CD4-positive, CD25-positive, alpha-beta regulatory T cell (primary cell): ENCODE measurements around the gene CFAP221. TPM values are rescaled to one million over a fixed set of nuclear protein-coding genes. Genes with fewer than 3 reads are reported as not detected.

Experiments used
- ATAC-seq, 2 donors: fragments of 150-1000 bp; cut with Tn5 transposase; one replicate each; pipeline ENCODE4 v1.10.0; 2021; ENCODE audit warnings: low read depth in 2 of 2, moderate number of reproducible peaks in 2 of 2, moderate library complexity in 1 of 2
- DNase-seq, 3 donors: peaks; one replicate each; pipeline versions ENCODE4 v3.0.0 to v3.0.0-alpha.2; 2012 to 2022; ENCODE audit warnings: mixed read lengths in 1 of 3
- H3K27ac ChIP-seq: one replicate; pipeline ENCODE4 v1.7.0; 2013; ENCODE audit warnings: mild to moderate bottlenecking, low read length; ENCODE audit not compliant: insufficient read depth, poor library complexity, severe bottlenecking
- H3K27me3 ChIP-seq: one replicate; pipeline ENCODE4 v1.7.0; 2013; ENCODE audit warnings: low read length; ENCODE audit not compliant: control insufficient read depth, insufficient read depth
- H3K36me3 ChIP-seq: one replicate; pipeline ENCODE4 v1.7.0; 2013; ENCODE audit warnings: mild to moderate bottlenecking, low read length, moderate library complexity; ENCODE audit not compliant: control insufficient read depth, insufficient read depth
- H3K4me1 ChIP-seq: 2 replicates; pipeline ENCODE4 v1.7.0; 2013; ENCODE audit warnings: mild to moderate bottlenecking, low read length; ENCODE audit not compliant: insufficient read depth, control insufficient read depth, poor library complexity, severe bottlenecking
- H3K4me3 ChIP-seq: one replicate; pipeline ENCODE4 v1.7.0; 2013; ENCODE audit warnings: low read depth, mild to moderate bottlenecking, low read length, moderate library complexity
- H3K9me3 ChIP-seq, 2 experiments: 1 replicate in 1 of 2; 2 replicates in 1 of 2; pipeline ENCODE4 v1.7.0; 2013; ENCODE audit warnings: low read length in 2 of 2, mild to moderate bottlenecking in 1 of 2, moderate library complexity in 1 of 2; ENCODE audit not compliant: control insufficient read depth in 2 of 2
- H3K27ac Mint-ChIP-seq, 3 donors: one replicate each; pipeline ENCODE4 v1.8.0; 2020 to 2022; ENCODE audit warnings: mild to moderate bottlenecking in 3 of 3, mixed read lengths in 3 of 3, moderate library complexity in 2 of 3
- H3K27me3 Mint-ChIP-seq: one replicate; pipeline ENCODE4 v1.8.0; 2022; ENCODE audit warnings: mild to moderate bottlenecking, mixed read lengths
- H3K36me3 Mint-ChIP-seq: one replicate; pipeline ENCODE4 v1.8.0; 2020; ENCODE audit warnings: mixed read lengths
- H3K4me1 Mint-ChIP-seq, 4 donors: one replicate each; pipeline ENCODE4 v1.8.0; 2020 to 2022; ENCODE audit warnings: mixed read lengths in 4 of 4, mild to moderate bottlenecking in 1 of 4
- H3K4me3 Mint-ChIP-seq, 4 donors: one replicate each; pipeline ENCODE4 v1.8.0; 2020 to 2022; ENCODE audit warnings: mild to moderate bottlenecking in 4 of 4, mixed read lengths in 4 of 4, moderate library complexity in 3 of 4
- H3K9me3 Mint-ChIP-seq, 7 donors: one replicate each; pipeline ENCODE4 v1.8.0; 2020 to 2022; ENCODE audit warnings: mixed read lengths in 7 of 7, mild to moderate bottlenecking in 3 of 7, moderate library complexity in 2 of 7
- polyA plus RNA-seq, 4 donors: library from polyadenylated mRNA; unstranded; fragments of 300-500 nt; fragmentation: Illumina TruSeq; gene quantifications; one replicate each; pipeline ENCODE4 v1.2.3, GENCODE V29; 2021
- total RNA-seq: library from RNA; stranded (reverse); gene quantifications from one replicate; pipeline ENCODE4 v1.2.3, GENCODE V29; 2022

CFAP221 gene
- total and polyA plus RNA-seq, 5 donors from 2014 or later = not detected

DNA sequence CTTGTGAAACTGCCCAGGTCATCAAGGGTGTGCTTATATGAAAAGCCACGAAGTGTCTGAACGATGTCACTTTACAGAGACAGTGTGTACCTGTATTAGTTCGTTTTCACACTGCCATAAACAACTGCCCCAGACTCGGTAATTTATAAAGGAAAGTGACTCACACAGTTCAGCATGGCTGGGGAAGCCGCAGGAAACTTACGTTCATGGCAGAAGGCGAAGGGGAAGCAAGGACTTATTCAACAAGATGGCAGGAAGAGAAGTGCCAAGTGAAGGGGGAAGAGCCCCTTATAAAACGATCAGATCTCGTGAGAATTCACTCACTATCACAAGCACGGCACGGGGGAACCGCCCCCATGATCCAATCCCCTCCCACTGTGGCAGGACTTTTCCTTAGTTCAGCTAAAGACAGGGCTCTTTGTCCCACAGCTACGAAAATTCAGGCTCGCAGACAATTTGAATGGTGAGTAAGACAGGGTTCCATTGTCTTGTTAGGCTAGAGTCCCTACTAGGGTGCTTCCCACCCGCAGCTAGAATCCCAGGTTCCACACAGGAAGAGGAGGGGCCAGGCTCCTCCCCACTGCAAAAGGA, 154.9 kb downstream of the CFAP221 start:
- H3K27ac ChIP-seq = no peak overlapping the region
- Mint-ChIP-seq H3K4me3 (no peak overlapping the region), H3K27ac (no peak overlapping the region), H3K27me3 (peaks cover 17% of the 10 kb centered on the region), H3K4me1 (peaks cover 0 to 48% (median 15%) of the 10 kb centered on the region in 4 donors), H3K36me3 (no peaks in the 10 kb centered on the region), H3K9me3 (no peaks in the 10 kb centered on the region)
- DNase-seq = no peak
- H3K36me3 ChIP-seq = no peaks in the 10 kb centered on the region
- no peaks in the 10 kb centered on the region for H3K27me3 ChIP-seq
- H3K9me3 ChIP-seq = no peaks in the 10 kb centered on the region
- no peak for ATAC-seq
- H3K4me1 ChIP-seq = peaks cover 10% of the 10 kb centered on the region
- no peak overlapping the region for H3K4me3 ChIP-seq

DNA sequence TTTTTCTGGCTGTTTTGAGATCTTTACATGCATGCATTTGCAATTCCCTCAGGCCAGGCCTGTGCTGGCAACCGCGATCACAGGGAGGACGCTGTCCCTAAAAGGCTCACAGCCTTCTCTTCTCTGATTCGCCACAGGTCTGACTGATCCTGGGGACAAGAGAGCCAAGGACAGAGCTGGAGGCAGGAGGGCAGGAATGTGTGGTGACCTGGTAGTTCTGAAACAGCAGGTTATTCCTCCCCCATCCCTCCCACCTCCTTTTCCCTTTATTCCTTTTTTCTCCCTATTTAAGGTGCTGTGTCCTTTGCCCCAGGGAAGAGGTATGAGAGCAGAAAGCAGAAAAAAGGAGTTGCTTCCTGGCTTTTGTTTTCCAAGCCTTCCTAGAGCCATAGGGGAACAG, 156.6 kb downstream of the CFAP221 start:
- peaks cover 0 to 36% (median 10%) of the 10 kb centered on the region in 4 donors for H3K4me1 Mint-ChIP-seq
- no peak overlapping the region for H3K4me3 ChIP-seq
- no peaks in the 10 kb centered on the region for H3K9me3 ChIP-seq
- DNase-seq = no peak
- H3K27me3 ChIP-seq = no peaks in the 10 kb centered on the region
- no peak overlapping the region for H3K4me3 Mint-ChIP-seq
- H3K27ac Mint-ChIP-seq = no peak overlapping the region
- H3K9me3 Mint-ChIP-seq = no peaks in the 10 kb centered on the region
- peaks cover 7% of the 10 kb centered on the region for H3K36me3 Mint-ChIP-seq
- peaks cover 17% of the 10 kb centered on the region for H3K27me3 Mint-ChIP-seq
- H3K4me1 ChIP-seq = no peaks in the 10 kb centered on the region
- H3K36me3 ChIP-seq = no peaks in the 10 kb centered on the region
- no peak for ATAC-seq
- no peak overlapping the region for H3K27ac ChIP-seq

DNA sequence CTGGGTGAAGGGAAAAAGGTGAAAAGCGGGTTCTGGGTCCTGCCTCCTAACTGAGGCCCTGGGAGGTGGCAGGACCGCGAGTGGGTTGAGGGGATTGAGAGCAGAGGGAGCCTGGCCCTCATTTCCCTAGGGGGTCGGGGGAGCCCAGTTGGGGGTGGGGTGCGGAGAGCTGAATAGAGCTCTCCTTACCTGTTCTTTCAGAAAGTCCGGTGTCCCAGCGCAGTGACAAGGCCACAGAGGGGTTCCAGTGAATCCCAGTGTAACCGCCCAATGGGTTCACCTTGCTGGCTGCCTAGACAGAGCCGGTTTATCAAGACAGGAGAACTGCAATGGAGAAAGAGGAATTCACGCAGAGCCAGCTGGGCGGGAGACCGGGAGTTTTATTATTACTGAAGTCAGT, 157.1 kb downstream of the CFAP221 start:
- Mint-ChIP-seq H3K27ac (peak overlapping the region in 1 of 3 donors; percentile 39), H3K9me3 (no peaks in the 10 kb centered on the region), H3K27me3 (peaks cover 16% of the 10 kb centered on the region), H3K36me3 (peaks cover 7% of the 10 kb centered on the region), H3K4me1 (peaks cover 0 to 31% (median 9%) of the 10 kb centered on the region in 4 donors), H3K4me3 (no peak overlapping the region)
- H3K27ac ChIP-seq = no peak overlapping the region
- DNase-seq (no peak), ATAC-seq (no peak)
- H3K4me1 ChIP-seq = no peaks in the 10 kb centered on the region
- H3K27me3 ChIP-seq = no peaks in the 10 kb centered on the region
- H3K9me3 ChIP-seq = no peaks in the 10 kb centered on the region
- no peak overlapping the region for H3K4me3 ChIP-seq
- H3K36me3 ChIP-seq = no peaks in the 10 kb centered on the region

DNA sequence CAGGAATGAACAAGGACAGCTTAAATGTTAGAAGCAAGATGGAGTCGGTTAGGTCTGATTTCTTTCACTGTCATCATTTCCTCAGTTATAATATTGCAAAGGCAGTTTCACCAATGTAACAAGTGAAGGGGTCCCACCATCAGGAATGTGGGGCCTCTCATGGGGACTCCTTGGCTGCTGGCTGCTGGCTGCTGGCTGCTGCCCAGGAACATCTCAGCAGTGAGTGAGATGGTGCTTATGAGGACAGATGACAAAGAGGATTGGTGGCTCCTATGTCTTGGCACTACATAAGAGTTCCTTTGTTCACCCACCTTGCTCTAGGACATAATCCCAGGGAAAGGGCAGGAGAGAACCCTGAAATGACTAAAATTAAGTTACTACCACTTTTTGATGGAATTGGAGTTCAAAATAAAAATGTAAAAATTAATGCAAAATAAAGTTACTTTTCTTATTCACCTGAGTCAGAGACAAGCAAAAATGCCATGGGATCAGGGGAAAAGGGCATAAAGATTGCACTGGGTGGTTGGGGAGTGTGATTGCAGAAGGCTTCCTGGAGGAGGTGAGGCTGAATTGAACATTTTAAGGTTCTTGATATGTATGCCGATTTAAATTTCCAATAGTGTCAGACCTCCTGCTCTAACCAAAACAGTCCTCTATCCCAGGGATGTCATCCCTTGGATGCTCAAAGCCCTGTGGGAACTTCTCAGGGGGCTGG, 158.1 kb downstream of the CFAP221 start:
- Mint-ChIP-seq H3K36me3 (peaks cover 7% of the 10 kb centered on the region), H3K27ac (no peak overlapping the region), H3K4me3 (peak overlapping the region in 1 of 4 donors; percentile 57), H3K9me3 (no peaks in the 10 kb centered on the region), H3K27me3 (peaks cover 13% of the 10 kb centered on the region), H3K4me1 (peaks cover 0 to 22% (median 8%) of the 10 kb centered on the region in 4 donors)
- H3K36me3 ChIP-seq = no peaks in the 10 kb centered on the region
- no peaks in the 10 kb centered on the region for H3K4me1 ChIP-seq
- DNase-seq (peak in 1 of 3 donors; percentile 6), ATAC-seq (no peak)
- H3K9me3 ChIP-seq = no peaks in the 10 kb centered on the region
- no peak overlapping the region for H3K4me3 ChIP-seq
- H3K27ac ChIP-seq = no peak overlapping the region
- no peaks in the 10 kb centered on the region for H3K27me3 ChIP-seq

DNA sequence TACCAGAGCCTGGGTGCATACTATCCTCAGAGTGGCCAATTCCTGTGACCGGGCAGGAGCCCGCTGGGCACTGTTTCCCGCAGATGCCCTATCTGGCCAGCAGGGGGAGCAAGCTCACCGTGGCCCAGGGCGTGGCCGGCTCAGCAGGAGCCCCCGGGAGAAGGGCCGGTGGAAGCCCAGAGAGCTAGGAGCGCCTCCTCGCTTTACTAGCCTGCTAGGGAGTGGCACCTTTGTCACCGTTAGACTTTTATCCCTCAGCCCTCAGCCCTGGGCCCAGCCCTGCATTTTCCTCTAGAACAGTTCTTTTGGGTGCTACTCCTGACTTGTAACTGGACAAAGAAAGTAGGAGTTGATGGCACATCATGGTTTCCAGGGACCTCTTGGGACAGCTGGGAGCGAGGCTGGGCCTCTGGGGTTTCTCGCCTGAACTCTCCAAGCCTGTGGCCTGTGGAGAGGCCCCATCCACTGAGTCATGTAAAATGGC, 158.7 kb downstream of the CFAP221 start:
- DNase-seq (peak; percentile 54 to 60 (median 57)), ATAC-seq (peak; percentile 79 to 84)
- H3K27ac Mint-ChIP-seq = no peak overlapping the region
- peaks cover 0 to 16% (median 6%) of the 10 kb centered on the region in 4 donors for H3K4me1 Mint-ChIP-seq
- H3K27me3 Mint-ChIP-seq = peaks cover 13% of the 10 kb centered on the region
- Histone ChIP-seq H3K4me1 (no peaks in the 10 kb centered on the region), H3K27me3 (no peaks in the 10 kb centered on the region), H3K36me3 (no peaks in the 10 kb centered on the region), H3K27ac (no peak overlapping the region), H3K9me3 (no peaks in the 10 kb centered on the region), H3K4me3 (no peak overlapping the region)
- peaks cover 8% of the 10 kb centered on the region for H3K36me3 Mint-ChIP-seq
- peak overlapping the region in 1 of 4 donors; percentile 57 for H3K4me3 Mint-ChIP-seq
- H3K9me3 Mint-ChIP-seq = no peaks in the 10 kb centered on the region

DNA sequence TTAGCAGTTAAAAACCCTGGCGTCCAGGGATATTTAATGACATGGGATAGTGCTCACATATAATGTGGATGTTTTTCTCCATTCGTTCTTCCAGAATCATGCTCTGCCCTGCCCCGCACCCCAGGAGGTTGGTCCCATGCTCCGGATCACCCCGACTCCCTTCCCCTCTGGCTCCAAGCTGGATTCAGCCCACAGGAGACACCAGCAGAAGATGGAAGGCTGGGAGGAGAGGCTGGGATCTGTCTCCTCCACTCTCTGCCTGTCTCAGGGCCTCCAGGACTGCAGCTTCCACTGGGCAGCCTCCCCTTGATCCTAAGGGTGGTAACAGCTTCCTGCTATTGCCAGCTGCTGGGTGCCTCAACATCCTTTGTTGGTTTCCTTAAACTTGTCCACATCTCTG, 159.3 kb downstream of the CFAP221 start:
- no peaks in the 10 kb centered on the region for H3K9me3 Mint-ChIP-seq
- Histone ChIP-seq H3K27ac (no peak overlapping the region), H3K36me3 (no peaks in the 10 kb centered on the region), H3K9me3 (no peaks in the 10 kb centered on the region), H3K27me3 (no peaks in the 10 kb centered on the region), H3K4me1 (no peaks in the 10 kb centered on the region), H3K4me3 (no peak overlapping the region)
- peaks cover 13% of the 10 kb centered on the region for H3K36me3 Mint-ChIP-seq
- DNase-seq = no peak
- peaks cover 0 to 12% (median 5%) of the 10 kb centered on the region in 4 donors for H3K4me1 Mint-ChIP-seq
- H3K27me3 Mint-ChIP-seq = peaks cover 13% of the 10 kb centered on the region
- H3K27ac Mint-ChIP-seq = peak overlapping the region in 1 of 3 donors; percentile 66
- no peak for ATAC-seq
- no peak overlapping the region for H3K4me3 Mint-ChIP-seq

DNA sequence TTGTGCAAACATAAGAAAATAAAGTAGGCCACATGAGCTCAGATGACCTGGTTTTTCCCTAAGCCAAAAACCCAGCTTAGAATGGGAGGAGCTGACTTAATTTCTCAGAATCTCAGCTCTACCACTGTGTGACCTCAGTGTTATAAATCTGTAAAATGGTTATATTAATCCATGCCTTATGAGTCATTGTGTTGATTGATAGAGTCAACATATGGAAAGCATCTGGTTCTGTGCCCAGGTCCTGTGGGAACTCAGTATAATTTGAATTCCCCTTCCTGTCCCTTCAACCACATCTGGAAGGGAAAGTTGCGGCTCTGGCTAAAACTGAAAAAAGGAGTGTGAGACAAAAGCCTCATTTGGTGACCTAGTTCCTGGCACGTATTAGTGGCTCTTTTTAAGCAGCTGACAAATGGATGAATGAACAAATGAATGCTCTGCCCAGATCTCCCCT, 160.4 kb downstream of the CFAP221 start:
- DNase-seq (peak in 1 of 3 donors; percentile 9), ATAC-seq (no peak)
- Mint-ChIP-seq H3K4me3 (no peak overlapping the region), H3K4me1 (peaks cover 0 to 12% (median 5%) of the 10 kb centered on the region in 4 donors), H3K27me3 (peaks cover 3% of the 10 kb centered on the region), H3K9me3 (no peaks in the 10 kb centered on the region), H3K27ac (peak overlapping the region in 1 of 3 donors; percentile 62), H3K36me3 (peaks cover 13% of the 10 kb centered on the region)
- no peaks in the 10 kb centered on the region for H3K9me3 ChIP-seq
- no peaks in the 10 kb centered on the region for H3K36me3 ChIP-seq
- H3K4me3 ChIP-seq = no peak overlapping the region
- H3K27ac ChIP-seq = peak overlapping the region; percentile 25
- H3K27me3 ChIP-seq = no peaks in the 10 kb centered on the region
- H3K4me1 ChIP-seq = no peaks in the 10 kb centered on the region
